HEK293 (cell line): ENCODE results near the gene ZNF771.

Source experiments
- ZBTB20 ChIP-seq: fragments of 450-650 bp; formaldehyde crosslinking; IDR thresholded peaks from 2 replicates; pipeline ENCODE4 v1.5.1; 2016; ENCODE audit warnings: missing biosample characterization, missing genetic modification characterization
- ZNF10 ChIP-seq: fragments of 450-650 bp; formaldehyde crosslinking; IDR thresholded peaks from 2 replicates; pipeline ENCODE4 v1.5.1; 2017; ENCODE audit warnings: missing biosample characterization, missing genetic modification characterization
- ZNF214 ChIP-seq: fragments of 450-650 bp; formaldehyde crosslinking; IDR thresholded peaks from 2 replicates; pipeline ENCODE4 v1.5.1; 2017; ENCODE audit warnings: missing biosample characterization, mild to moderate bottlenecking, missing genetic modification characterization, borderline replicate concordance
- ZNF660 ChIP-seq: fragments of 450-650 bp; IDR thresholded peaks from 2 replicates; pipeline ENCODE4 v1.5.1; 2018; ENCODE audit warnings: missing biosample characterization, mild to moderate bottlenecking, missing genetic modification characterization
- TF ChIP-seq, protein P1 (sequence below): fragments of 450-650 bp; formaldehyde crosslinking; IDR thresholded peaks from 2 replicates; pipeline ENCODE4 v1.5.1; 2016; ENCODE audit warnings: missing biosample characterization, missing genetic modification characterization

DNA sequence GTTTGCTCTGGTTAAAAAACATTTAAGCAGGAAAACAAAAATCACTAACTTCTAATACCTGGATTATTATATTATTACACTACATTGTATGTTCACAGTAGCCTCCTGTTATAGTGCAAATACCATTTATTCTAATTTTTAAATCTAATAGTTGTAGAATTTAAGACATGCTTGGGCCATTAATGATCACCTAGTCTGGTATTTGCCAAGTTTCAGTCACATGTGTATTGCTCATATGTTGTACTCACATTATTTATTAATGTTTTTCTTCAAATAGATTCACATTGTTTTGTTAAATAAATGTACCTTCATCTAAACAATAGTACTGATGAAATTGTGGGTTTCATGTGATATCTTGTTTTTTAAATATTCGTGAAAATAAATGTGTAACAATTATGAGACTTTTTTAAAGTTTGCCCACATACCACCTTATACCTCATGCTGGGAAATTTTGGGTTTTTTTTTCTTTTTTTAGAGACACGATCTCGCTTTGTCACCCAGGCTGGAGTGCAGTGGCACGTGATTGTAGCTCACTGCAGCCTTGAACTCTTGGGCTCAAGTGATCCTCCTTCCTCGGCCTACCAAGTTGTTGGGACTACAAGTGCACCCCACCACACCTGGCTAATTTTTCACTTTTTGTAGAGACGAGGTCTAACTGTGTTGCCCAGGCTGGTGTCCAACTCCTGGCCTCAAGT is 5.9 kb downstream of the ZNF771 start:
- TF ChIP-seq, protein P1, sequence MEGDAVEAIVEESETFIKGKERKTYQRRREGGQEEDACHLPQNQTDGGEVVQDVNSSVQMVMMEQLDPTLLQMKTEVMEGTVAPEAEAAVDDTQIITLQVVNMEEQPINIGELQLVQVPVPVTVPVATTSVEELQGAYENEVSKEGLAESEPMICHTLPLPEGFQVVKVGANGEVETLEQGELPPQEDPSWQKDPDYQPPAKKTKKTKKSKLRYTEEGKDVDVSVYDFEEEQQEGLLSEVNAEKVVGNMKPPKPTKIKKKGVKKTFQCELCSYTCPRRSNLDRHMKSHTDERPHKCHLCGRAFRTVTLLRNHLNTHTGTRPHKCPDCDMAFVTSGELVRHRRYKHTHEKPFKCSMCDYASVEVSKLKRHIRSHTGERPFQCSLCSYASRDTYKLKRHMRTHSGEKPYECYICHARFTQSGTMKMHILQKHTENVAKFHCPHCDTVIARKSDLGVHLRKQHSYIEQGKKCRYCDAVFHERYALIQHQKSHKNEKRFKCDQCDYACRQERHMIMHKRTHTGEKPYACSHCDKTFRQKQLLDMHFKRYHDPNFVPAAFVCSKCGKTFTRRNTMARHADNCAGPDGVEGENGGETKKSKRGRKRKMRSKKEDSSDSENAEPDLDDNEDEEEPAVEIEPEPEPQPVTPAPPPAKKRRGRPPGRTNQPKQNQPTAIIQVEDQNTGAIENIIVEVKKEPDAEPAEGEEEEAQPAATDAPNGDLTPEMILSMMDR (tag by site-specific recombination), result no peak
- TF ChIP-seq ZNF10 (tag by site-specific recombination) (no peak), ZNF660 (tag by site-specific recombination) (no peak), ZNF214 (tag by site-specific recombination) (no peak), ZBTB20 (no peak)
